Lower leg skin (tissue), 3 donors: Measurements from ENCODE around the gene CDH23.

ENCODE experiments used
- POLR2A ChIP-seq, 2 donors: fragments of 450-650 bp; IDR thresholded peaks; one replicate each; pipeline ENCODE4 v1.6.1; 2016 to 2017; ENCODE audit warnings: antibody characterized with exemption in 2 of 2, mild to moderate bottlenecking in 1 of 2, moderate library complexity in 1 of 2
- TF ChIP-seq, protein P1 (sequence below), 3 donors: fragments of 450-650 bp; IDR thresholded peaks; one replicate each; pipeline ENCODE4 v1.5.1; 2016; ENCODE audit warnings: antibody characterized with exemption in 3 of 3, mild to moderate bottlenecking in 3 of 3, moderate library complexity in 2 of 3

DNA sequence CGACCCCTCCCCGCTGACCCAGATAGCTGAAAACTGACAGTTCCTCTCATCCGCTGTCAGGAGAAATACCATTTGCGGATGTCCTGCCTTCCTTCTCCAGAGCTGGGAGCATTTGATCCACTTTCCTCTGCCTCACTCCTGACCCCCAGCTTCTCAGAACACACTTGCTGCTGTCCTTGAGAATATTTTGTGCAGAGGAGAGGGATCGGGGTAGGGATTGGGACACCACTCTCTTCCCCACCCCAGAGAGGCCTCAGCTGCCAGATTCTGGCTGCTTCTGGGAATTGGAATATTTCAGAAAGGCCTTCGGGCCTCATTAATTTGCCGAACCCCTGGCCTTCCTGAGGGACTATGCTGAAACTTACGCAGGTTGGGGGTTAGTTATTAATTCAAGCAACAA is 225.9 kb downstream of the CDH23 start:
- TF ChIP-seq, protein P1, sequence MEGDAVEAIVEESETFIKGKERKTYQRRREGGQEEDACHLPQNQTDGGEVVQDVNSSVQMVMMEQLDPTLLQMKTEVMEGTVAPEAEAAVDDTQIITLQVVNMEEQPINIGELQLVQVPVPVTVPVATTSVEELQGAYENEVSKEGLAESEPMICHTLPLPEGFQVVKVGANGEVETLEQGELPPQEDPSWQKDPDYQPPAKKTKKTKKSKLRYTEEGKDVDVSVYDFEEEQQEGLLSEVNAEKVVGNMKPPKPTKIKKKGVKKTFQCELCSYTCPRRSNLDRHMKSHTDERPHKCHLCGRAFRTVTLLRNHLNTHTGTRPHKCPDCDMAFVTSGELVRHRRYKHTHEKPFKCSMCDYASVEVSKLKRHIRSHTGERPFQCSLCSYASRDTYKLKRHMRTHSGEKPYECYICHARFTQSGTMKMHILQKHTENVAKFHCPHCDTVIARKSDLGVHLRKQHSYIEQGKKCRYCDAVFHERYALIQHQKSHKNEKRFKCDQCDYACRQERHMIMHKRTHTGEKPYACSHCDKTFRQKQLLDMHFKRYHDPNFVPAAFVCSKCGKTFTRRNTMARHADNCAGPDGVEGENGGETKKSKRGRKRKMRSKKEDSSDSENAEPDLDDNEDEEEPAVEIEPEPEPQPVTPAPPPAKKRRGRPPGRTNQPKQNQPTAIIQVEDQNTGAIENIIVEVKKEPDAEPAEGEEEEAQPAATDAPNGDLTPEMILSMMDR (IDR thresholded peaks at IDR 0.05) = no peak
- no peak for TF ChIP-seq POLR2A (IDR thresholded peaks at IDR 0.05)
